ENCODE results near the gene IFRD1.

Gene IFRD1

GRCh38 chr7:112447406-112447805 lies 2.9 kb upstream of the IFRD1 start:
- H3K27ac ChIP-seq (ENCODE audit: extremely low read depth, low read depth, low read length) = no peak overlapping the region
- no peaks in the 10 kb centered on the region for H3K9me3 ChIP-seq (ENCODE audit: control insufficient read depth, insufficient read depth, low read depth, low read length)
- H3K4me1 ChIP-seq (ENCODE audit: control insufficient read depth, insufficient read depth, low read length) = 0 out of 2 replicates have a peak, but pooled peaks cover 3% of the 10 kb centered on the region
- H3K36me3 ChIP-seq (ENCODE audit: control insufficient read depth in 2 of 2, insufficient read depth in 1 of 2, low read length in 2 of 2) = no peaks in the 10 kb centered on the region
- no peak overlapping the region for H3K4me3 ChIP-seq (ENCODE audit: low read depth, low read length)
- ChIA-PET POLR2A (no interaction called here), CTCF (interaction anchor here (0.7 kb wide), 1 partner anchor 367 kb away, joined by 3 read pairs; no protein-coding TSS in a partner anchor)
- TF ChIP-seq ZBTB48 (tag by site-specific recombination; IDR thresholded peaks at IDR 0.05) (0 out of 2 replicates have a peak, but pooled peaks have one; percentile 17), ZNF558 (tag by site-specific recombination; IDR thresholded peaks at IDR 0.05) (no peak), ZNF302 (tag by site-specific recombination; IDR thresholded peaks at IDR 0.05; ENCODE audit: low read depth) (no peak)

GRCh38 chr7:112448381-112448780 lies 1.9 kb upstream of the IFRD1 start:
- TF ChIP-seq ZNF114 (tag by site-specific recombination; IDR thresholded peaks at IDR 0.05) = no peak
- peak; percentile 40; the same call in 1 of the 2 replicates for TF ChIP-seq EGR2 (tag by site-specific recombination; IDR thresholded peaks at IDR 0.05; ENCODE audit: low read depth)
- TF ChIP-seq ZFHX2 (tag by site-specific recombination; conservative IDR thresholded peaks at IDR 0.05) = peak; percentile 21
- no peak for TF ChIP-seq ZNF324 (tag by site-specific recombination; IDR thresholded peaks at IDR 0.05)
- no peak for TF ChIP-seq ZNF23 (tag by site-specific recombination; IDR thresholded peaks at IDR 0.05; ENCODE audit: borderline replicate concordance)
- no peak for TF ChIP-seq ZEB2 (tag by site-specific recombination; IDR thresholded peaks at IDR 0.05)
- H3K27ac ChIP-seq (ENCODE audit: extremely low read depth, low read depth, low read length) = no peak overlapping the region
- H3K36me3 ChIP-seq (ENCODE audit: control insufficient read depth in 2 of 2, insufficient read depth in 1 of 2, low read length in 2 of 2) = no peaks in the 10 kb centered on the region
- ChIA-PET CTCF (no interaction called here), POLR2A (interaction anchor here (3.9 kb wide), 1 partner anchor 16 kb away, joined by 24 read pairs; no protein-coding TSS in a partner anchor)
- no peaks in the 10 kb centered on the region for H3K9me3 ChIP-seq (ENCODE audit: control insufficient read depth, insufficient read depth, low read depth, low read length)
- peaks cover 6% of the 10 kb centered on the region; the same call in 1 of the 2 replicates for H3K4me1 ChIP-seq (ENCODE audit: control insufficient read depth, insufficient read depth, low read length)
- no peak overlapping the region for H3K4me3 ChIP-seq (ENCODE audit: low read depth, low read length)

DNA sequence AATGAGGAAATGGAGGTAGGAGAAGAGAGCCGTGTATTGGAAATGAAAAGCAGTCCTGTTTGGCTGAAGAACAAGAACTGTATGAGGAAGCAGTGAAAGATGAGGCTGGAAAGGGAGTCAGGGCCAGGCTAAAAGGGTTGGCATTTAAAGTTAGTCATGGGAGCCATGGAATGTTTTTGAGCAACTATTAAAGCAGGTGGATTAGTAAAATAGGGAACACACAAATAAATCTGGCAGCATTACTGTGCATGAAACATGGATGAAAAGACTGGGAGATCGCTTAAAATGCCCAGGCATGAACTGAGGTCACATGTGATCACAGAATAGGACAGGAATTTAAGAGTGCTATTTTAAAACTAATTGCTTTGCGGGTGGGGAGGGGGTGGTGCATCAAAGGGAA lies 1.4 kb upstream of the IFRD1 start:
- TF ChIP-seq, protein P1, sequence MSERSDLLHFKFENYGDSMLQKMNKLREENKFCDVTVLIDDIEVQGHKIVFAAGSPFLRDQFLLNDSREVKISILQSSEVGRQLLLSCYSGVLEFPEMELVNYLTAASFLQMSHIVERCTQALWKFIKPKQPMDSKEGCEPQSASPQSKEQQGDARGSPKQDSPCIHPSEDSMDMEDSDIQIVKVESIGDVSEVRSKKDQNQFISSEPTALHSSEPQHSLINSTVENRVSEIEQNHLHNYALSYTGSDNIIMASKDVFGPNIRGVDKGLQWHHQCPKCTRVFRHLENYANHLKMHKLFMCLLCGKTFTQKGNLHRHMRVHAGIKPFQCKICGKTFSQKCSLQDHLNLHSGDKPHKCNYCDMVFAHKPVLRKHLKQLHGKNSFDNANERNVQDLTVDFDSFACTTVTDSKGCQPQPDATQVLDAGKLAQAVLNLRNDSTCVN (tag by site-specific recombination; optimal IDR thresholded peaks at IDR 0.05) = no peak
- TF ChIP-seq, protein P2, sequence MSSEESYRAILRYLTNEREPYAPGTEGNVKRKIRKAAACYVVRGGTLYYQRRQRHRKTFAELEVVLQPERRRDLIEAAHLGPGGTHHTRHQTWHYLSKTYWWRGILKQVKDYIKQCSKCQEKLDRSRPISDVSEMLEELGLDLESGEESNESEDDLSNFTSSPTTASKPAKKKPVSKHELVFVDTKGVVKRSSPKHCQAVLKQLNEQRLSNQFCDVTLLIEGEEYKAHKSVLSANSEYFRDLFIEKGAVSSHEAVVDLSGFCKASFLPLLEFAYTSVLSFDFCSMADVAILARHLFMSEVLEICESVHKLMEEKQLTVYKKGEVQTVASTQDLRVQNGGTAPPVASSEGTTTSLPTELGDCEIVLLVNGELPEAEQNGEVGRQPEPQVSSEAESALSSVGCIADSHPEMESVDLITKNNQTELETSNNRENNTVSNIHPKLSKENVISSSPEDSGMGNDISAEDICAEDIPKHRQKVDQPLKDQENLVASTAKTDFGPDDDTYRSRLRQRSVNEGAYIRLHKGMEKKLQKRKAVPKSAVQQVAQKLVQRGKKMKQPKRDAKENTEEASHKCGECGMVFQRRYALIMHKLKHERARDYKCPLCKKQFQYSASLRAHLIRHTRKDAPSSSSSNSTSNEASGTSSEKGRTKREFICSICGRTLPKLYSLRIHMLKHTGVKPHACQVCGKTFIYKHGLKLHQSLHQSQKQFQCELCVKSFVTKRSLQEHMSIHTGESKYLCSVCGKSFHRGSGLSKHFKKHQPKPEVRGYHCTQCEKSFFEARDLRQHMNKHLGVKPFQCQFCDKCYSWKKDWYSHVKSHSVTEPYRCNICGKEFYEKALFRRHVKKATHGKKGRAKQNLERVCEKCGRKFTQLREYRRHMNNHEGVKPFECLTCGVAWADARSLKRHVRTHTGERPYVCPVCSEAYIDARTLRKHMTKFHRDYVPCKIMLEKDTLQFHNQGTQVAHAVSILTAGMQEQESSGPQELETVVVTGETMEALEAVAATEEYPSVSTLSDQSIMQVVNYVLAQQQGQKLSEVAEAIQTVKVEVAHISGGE (tag by site-specific recombination; conservative IDR thresholded peaks at IDR 0.05; ENCODE audit: low read depth) = no peak
- Histone ChIP-seq H3K27ac (ENCODE audit: extremely low read depth, low read depth, low read length) (no peak overlapping the region), H3K4me3 (ENCODE audit: low read depth, low read length) (no peak overlapping the region), H3K4me1 (ENCODE audit: control insufficient read depth, insufficient read depth, low read length) (peaks cover 10% of the 10 kb centered on the region; the same call in 1 of the 2 replicates), H3K36me3 (ENCODE audit: control insufficient read depth in 2 of 2, insufficient read depth in 1 of 2, low read length in 2 of 2) (no peaks in the 10 kb centered on the region), H3K9me3 (ENCODE audit: control insufficient read depth, insufficient read depth, low read depth, low read length) (no peaks in the 10 kb centered on the region)
- CTCF ChIA-PET = interaction anchor here (0.7 to 1.3 kb wide), 2 partner anchors 26 to 33 kb away, joined by 3 read pairs; no protein-coding TSS in a partner anchor
- POLR2A ChIA-PET = interaction anchor here (1.6 to 3.9 kb wide), 2 partner anchors 15 to 21 kb away, joined by 12 to 24 read pairs; no protein-coding TSS in a partner anchor

DNA sequence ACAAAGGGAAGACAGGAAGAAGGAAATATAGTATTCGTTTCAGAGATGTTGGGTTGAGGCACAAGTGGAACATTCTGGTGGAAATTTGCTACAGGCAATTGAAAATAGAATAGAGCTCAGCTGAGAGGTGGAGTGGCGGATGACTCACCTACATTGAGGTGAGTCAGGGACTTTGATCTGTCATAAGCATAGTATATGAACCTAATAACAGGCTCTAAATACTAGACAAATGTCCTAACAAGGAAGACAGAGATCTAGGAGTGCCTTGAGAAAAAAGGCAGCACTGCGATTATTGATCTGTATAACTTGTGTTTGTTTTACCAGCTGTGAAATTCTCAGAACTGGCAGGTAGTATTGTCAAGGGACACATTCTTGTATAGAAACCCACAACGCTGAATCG lies 907 bp upstream of the IFRD1 start:
- Histone ChIP-seq H3K9me3 (ENCODE audit: control insufficient read depth, insufficient read depth, low read depth, low read length) (no peaks in the 10 kb centered on the region), H3K4me3 (ENCODE audit: low read depth, low read length) (peak overlapping the region; percentile 100), H3K27ac (ENCODE audit: extremely low read depth, low read depth, low read length) (0 out of 2 replicates have a peak overlapping the region, but pooled peaks have one; percentile 8), H3K4me1 (ENCODE audit: control insufficient read depth, insufficient read depth, low read length) (peaks cover 10% of the 10 kb centered on the region; the same call in 1 of the 2 replicates), H3K36me3 (ENCODE audit: control insufficient read depth in 2 of 2, insufficient read depth in 1 of 2, low read length in 2 of 2) (no peaks in the 10 kb centered on the region)
- ChIA-PET CTCF (interaction anchor here (0.7 to 1.3 kb wide), 2 partner anchors 27 to 33 kb away, joined by 3 read pairs; no protein-coding TSS in a partner anchor), POLR2A (interaction anchor here (1.6 to 3.9 kb wide), 4 partner anchors 13 to 244 kb away, joined by 12 to 39 read pairs (median 18); no protein-coding TSS in a partner anchor)
- TF ChIP-seq TCF7L2 (IDR thresholded peaks at IDR 0.05; ENCODE audit: borderline replicate concordance, low read depth, low read length) = no peak
- no peak for TF ChIP-seq HOXC10 (CRISPR knock-in tag; IDR thresholded peaks at IDR 0.05)
- TF ChIP-seq SP7 (tag by site-specific recombination; IDR thresholded peaks at IDR 0.05) = peak; percentile 17; the same call in 1 of the 2 replicates
- no peak for TF ChIP-seq ZNF624 (tag by site-specific recombination; IDR thresholded peaks at IDR 0.05)
- no peak for TF ChIP-seq ZNF416 (tag by site-specific recombination; IDR thresholded peaks at IDR 0.05)

Measured in HEK293 (cell line).